GM21390 (cell line): Measurements from ENCODE around the gene KRCC1.

Experiments
- ATAC-seq: cut with Tn5 transposase; IDR thresholded peaks from one replicate; pipeline ENCODE4 v1.9.1; 2021; ENCODE audit not compliant: unreplicated experiment

The KRCC1 gene

DNA sequence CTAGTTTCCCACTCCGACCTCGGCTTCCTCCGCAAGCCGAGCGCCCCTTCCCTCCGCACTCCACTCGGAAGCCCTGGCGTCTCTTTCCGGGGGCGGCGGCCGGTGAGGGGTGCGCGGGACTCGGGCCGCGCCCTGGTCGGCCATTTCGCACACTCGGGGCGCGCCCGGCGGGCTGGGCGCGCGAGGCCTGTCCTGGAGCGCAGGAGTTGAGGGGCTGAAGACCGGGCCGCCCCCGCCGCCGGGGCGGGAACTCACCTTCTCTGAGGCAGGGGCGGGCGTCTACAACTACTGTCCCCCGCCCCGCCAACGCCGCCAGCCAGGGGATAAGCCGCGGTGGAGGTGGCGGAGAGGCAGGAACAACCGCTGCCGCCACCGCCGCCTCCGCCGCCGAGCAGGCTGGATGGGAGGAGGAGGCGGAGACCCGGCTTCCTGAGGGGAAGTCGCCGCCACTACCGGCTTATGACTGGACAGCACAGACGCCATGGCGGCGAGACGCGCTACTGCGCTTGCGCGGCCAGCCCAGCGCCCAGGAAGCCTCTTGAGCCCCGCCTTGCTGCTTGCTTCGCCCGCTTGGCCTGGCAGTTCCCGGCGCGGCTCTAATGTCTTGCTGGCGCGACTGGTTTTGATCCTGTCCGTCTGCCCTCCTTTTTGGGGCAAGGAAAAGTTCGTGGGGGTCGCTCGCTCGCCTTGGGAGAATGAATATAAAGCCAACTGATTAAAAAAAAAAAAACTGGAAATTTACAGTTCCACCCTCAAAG is at the start of gene KRCC1:
TSS of gene KRCC1 (minus strand) at position 413 of the 758 bp plus-strand sequence. CDS start 27,220 bp downstream, outside the sequence.
- peak; percentile 93 for ATAC-seq

DNA sequence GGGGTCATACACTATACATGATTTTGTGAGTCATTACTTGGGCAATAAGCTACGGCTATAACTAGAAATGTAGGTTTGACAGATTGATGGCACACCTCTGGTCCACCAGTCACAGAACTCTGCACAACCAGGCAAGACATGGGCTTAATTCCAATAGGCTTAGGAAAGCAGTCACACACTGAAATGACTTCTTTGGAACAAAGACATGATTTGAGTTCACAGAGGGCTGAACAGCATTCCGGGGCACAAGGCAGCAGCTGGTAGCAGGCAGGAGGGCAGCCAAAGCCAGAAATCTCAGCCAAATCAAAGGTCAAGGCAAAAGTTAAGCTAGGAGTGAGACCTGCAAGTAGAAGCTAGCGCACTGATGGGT is 44.9 kb upstream of the KRCC1 start:
- ATAC-seq = no peak

DNA sequence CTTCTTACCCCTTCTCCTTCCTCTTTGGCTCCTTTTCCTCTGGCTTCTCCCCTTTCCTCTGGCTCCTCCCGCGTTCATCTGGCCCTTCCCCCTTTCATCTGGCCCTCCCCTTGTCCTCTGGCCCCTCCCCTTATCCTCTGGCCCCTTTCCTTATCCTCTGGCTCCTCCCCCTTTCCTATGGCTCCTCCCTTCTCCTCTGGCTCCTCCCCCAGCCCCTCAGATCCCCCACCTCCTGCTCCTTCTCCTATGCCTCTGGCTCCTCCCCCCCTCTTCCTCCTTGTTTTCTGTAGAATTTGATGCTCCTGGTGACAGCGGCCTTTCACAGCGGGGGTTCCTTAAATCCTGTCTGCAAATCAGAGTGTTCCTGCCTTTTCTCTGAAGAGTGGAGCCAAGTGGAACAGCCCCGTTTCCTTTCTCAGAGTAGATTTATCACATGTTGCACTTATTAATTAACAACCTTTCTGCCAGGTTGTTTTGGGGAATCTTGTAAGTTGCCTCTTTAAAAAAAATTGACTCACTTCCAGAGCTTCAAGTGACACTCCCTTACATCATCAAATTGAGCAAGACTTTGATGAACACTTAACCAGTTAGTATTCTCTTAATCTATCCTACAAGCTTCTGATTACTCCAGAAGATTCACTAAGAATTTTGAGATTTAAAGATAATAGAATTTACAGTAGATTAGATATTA is 44.4 kb upstream of the KRCC1 start:
- no peak for ATAC-seq

DNA sequence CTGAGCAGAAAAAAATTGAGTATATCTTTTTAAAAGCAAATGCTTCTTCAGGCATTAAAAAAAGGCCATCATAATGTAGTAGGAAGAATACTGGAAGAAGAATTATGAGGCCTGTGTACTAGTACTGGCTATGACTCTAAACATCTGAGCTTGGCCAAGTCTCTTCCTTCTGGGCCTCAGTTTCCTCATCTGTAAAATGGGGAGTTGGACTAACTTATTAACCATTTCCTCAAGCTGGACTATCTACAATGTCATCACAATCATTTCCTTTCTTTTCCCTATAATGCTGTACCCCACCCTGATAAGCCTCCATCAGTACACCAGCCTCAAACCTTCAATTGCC is 42.9 kb upstream of the KRCC1 start:
- ATAC-seq = no peak

DNA sequence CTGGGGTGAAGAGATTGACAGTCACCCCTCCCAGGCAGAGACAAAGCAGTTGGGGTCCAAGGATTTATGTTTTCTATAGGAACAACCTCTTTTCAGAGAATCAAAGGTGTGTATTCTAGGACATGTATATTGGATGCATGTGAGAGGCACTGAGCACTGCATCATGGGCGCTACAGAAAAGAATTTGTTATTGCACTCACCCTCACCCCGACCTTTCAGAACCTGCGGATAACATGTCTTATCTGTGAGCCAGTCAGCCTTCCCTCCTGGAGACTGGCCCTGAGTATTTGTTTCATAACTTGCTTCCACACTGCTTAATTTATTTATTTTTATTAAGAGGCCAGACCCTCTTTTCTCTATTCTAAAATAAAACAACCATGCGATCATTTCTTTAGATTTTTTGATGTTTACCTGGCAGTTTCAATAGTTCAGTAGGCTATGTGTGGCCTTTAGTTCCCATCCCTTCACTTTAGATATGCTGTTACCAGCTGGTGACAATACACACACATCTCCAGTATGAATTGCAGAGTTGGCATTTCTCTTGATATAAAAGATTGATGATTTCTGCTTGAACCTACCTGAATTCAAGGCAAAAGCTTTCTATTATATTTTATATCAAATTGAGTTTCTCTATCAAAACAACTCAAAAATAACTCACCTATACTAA is 42.4 kb upstream of the KRCC1 start:
- no peak for ATAC-seq

DNA sequence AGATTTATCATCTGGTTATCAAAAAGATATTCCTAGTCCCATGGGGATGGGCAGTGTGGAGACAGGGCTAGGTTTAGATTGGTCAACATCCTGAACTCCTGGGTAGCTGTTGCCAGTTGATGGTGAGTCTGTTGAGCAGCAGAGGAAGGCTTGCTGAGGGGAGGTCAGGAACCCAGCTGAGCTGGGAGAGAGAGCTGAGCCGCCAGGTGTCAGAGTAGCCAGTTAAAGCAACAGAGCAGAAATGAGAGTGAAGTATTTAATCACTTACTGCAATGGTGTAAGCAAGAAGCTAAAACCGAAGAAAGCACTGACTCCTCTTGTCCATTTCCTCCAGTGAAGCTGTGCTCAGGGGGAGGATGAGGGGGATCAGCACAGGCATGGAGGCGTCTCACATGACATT is 41.6 kb upstream of the KRCC1 start:
- ATAC-seq = no peak

DNA sequence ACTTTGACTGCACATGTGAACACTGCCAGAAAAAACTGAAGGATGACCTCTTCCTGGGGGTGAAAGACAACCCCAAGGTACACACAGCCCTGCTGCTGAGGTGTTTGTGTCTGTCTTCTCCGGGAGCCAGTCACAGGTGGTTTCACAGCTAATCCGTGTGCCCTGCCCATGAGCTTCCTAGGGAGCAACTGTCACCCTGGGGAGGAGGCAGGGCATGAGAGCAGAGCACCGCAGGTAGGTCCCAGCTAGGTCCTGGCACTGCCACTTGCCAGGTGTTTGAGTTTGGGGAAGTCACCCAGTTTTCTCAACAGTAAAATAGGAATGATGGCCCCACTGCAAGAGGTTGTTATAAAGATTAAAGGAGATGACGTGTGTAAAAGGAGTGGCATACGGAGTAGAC is 41.1 kb upstream of the KRCC1 start:
- ATAC-seq = no peak

DNA sequence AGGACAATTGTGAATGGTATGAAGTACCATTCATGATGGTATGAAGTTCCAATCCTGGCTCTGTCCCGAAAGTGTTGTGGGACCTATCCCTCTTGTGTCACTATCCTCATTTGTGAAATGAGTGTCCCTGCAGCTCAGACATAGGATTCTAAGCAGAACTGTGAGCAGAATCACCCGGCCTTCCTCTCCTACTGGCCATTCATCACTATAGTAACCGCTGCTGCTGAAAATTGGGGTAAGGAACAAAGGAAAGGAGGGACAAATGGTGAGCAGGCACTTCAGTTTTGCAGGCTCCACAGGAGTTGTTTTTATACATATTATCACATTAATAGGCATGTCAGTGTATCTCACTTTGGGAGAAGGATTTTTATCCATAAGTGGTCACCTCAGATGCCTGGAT is 39.4 kb upstream of the KRCC1 start:
- ATAC-seq = no peak

DNA sequence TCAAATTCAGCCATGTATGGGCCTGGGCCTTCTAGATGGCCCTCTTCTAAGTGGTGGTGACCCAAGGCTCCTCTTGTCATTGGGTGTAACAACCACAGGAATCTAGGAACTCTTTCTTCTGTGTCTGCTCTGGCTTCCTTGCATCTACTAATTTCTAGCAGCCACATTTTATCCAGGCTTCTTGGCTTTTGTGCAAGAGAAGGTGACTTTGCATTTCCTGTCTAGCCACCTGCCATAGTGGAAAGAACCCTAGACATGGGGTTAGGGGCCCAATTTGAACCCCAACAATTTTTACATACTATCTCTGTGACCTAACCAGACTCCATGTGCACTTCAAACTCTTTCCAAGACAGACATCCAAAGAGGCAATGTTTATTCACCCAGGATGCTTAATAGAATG is 37.2 kb upstream of the KRCC1 start:
- ATAC-seq = no peak

DNA sequence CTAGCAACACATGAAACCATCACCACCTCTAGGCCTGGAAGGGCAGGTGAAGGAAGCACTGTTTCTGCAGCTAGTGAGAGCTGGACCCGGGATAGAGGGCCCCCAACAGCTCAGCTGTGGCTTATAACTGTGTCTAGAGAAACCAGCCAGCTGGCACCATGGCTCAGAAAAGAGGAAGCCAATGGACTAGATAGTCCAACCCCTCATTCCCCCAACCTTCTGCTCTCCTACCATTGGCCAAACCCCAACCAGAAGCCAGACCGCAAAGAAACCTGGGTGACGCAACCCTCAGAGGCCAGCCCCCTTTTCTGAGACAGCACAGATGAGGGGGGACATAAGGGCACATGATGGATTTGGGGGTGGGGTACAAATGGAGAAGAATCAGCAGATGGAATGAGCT is 36.4 kb upstream of the KRCC1 start:
- ATAC-seq = no peak

DNA sequence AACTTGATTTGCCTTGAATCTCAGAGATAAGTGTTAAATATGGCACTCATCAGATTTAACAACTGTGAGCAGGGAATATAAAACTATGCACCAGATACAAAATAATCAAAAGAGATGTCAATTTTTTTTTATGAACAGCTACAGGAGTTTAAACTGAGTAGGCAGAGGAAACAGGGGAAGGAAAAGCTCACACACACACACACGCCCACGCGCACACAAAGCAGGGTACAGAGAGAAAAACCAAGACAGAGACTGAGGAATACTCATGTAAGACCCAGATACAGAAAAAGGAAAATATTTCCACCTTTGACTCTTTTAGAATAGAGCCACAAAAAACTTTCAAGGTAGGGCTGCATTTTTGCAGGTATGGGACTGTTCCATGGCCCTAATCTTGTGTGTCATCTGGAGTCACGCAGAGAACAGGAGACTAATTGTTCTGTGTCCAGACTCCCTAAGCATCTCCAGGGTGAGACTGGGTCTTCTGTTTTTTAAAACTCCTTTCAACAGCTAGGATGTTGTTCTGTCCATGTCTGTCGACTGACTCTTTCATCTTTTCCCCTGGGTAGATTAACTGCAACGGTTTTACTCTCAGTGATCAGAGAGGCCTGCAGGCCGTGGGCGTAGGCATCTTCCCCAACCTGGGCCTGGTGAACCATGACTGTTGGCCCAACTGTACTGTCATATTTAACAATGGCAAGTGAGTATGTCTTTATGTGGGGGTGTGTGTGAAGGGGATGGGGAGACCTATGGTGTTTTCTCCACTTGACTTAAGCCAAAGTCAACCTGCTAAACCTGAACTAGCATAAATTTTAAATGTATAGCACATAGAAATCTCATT is 35.1 kb upstream of the KRCC1 start:
- ATAC-seq = no peak

DNA sequence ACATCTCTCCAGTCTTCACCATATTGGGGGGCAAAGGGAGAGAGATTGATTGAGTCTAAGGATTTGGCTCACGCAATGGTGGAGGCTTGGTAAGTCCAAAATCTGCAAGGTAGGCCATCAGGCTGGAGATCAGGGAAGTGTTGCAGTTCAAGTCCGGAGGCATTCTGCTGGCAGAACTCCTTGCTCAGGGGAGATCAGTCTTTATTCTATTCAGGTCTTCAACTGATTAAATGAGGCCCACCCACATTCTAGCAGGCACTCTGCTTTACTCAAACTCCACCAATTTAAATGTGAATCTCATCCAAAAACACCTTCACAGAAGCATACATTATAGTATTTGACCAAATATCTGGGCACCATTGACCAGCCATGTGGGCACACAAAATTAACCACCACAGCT is 33.4 kb upstream of the KRCC1 start:
- no peak for ATAC-seq

DNA sequence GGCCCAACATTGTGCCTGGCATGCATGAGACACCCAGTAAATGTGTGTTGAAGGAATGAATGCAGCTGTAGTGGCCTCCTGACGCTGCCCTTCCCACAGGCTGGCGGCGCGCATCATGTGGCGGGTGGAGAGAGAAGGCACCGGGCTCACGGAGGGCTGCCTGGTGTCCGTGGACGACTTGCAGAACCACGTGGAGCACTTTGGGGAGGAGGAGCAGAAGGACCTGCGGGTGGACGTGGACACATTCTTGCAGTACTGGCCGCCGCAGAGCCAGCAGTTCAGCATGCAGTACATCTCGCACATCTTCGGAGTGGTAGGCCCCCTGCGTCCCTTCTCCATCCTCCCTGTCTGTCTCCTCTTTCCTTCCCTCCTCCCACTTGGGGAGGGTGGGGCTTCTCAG is 32.2 kb upstream of the KRCC1 start:
- no peak for ATAC-seq

DNA sequence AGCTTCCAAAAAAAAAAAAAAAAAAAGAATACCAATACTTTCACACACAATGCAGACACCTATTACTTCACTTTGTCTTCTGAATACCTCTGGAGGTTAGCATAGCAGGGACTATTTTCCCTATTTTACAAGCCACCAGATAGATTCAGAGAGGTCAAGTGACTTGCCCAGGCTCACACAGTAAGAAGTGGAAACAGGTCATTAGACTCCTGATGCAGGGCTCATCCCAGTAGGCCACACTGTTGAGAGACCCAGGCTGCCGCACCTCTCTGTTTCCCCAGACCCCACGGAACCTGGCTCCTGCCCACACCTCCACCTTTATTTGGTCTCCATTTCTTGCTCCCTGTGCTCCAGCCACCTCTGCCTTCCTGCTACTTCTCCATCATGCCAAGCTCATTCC is 31.5 kb upstream of the KRCC1 start:
- ATAC-seq = no peak

DNA sequence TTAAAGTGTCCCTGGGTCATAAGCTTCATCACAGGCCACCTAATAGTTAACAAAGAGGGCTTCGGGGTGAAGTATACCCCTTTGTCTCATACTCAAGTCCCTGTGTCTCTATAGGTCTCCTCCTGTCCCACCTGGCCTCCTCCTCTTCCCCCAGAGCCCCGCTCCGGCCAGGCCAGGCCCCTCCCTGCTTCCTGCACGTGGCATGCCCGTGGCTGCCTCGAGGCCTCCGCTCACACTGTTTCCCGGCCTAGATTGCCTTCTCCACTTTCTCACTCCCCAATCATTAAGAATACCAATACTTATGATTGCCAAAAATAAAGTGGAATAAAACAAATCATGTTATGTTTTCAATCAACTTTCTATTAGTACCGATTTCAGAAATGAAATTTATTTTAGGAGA is 30.8 kb upstream of the KRCC1 start:
- no peak for ATAC-seq

DNA sequence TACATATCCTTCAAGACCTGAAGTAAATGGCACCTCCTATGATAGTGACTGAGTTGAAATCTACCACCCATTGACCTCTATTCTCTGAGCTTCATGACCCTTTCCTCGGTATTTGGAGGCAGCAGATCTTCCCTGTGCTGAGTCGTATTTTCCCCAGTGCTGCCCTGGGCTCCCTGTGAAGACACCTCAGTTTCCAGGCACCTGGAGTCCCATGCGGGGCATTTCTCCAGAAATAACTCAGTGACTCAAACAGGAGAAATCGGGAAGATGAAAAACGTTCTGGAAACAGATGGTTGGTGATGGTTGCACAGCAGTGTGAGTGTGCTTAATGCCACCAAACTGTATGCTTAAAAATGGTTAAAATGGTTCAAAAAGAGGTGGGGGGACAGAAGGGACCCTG is 30.0 kb upstream of the KRCC1 start:
- no peak for ATAC-seq

DNA sequence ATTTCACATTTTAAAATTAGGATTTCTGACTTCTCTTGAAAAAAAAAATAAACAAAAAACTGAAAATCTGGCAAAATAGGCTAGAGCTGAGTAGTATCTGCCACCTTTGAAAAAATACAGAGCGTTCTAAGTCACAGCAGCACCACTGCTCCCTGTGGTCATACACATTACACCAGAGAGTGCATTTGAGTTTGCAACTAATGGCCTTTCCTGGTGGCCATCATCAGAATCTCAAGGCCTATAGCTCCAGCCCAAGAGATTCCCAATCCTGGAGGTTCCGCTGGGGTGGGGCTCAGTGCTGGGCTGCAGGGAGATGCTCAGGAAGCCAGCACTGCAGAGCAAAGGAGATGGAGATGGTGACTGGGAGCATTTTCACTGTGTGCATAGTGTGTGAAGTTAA is 29.5 kb upstream of the KRCC1 start:
- no peak for ATAC-seq

DNA sequence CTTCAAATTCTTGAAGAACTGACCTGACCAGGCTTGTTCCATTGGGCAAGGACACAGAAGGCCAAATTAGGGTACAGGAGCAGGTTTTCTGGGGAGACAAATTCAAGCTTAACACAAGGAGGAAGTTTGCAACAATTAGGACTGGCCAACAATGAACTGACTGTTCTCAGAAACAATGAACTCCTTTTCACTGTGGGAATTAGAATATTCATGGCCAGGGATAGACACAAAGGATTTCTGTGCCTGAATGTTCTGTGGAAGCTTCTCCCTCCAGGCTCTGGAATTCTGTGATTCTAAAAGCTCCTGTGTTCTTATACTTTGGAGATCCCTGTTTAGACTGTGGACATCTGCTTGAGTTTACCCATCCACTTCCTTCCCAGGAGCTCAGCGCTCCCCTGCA is 27.2 kb upstream of the KRCC1 start:
- no peak for ATAC-seq

DNA sequence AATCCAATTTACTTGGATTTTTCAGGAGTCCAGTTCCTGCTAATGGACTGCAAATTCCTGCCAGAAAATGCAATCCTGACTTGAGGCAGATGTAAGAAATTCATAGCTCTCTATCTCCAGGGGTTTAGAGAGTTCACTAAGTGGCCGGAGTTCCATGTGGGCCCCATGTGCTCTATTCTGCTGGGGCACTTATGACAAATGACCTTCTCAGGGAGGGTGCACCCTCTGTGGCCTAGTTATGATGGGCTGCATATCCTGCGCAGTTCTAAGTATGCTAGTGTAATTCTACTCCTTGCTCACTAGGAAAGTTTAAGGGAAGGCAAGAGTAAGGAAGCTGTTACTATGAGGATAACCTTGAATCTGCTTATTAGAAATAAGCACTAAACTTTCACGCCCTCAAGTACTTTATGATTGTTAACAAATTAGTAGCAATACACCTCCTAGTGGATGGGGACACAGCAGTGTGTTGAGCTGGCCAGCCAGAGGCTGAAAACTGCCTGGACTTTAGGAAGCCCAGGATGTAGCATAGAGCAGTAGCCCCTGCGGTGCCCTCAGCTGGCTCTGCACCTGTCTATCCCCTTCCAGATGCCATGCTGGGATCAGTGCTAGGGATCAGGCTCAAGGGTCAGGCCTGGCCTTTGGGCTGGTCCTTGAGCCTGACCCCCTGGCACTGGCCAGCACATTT is 26.5 kb upstream of the KRCC1 start:
- ATAC-seq = no peak

DNA sequence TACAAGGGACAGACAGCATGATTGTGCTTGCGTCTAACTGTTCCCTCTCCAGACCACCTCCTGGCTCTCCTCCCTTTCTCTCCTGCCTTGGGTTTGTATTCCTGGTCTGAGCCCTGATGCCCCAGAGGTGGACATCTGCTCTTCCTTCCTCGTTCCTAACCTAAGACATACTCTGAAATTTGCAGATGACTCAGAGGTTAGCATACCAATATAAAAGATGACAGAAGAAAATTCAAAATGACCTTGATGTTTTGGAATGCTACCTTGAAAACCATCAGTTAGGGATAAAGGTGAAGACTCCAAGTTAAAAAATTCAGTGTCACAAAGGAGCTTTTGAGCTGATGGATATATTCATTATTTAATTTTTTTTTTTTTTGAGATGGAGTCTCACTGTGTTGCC is 25.0 kb upstream of the KRCC1 start:
- ATAC-seq = no peak

DNA sequence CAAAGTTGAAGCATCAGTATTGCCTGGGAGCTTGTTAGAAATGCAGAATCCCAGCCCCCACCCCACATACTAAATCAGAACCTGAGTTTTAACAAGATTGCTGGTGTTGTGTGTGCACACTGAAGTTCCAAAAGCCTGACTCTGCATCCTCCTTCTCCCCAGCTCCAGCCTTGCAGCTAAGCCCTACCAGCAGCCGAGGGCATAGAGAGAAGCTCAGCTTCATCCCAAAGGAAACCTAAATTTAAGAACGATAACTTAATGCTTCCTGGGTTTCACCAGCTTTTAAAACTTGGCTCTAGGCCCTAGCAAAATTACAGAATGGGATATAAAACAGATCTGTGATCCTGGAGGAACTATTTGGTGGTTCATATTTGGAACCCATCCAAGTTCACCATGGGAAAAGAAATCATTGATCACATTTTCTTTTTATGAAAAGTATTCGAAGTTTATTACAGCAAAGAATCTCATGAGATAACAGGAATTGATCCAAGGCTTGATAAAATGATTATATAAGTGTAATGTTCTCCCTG is 23.1 kb upstream of the KRCC1 start:
- ATAC-seq = no peak
